ENCODE measurements around the gene PIEZO2.
"Not testable (repeated sequence)": the region's sequence is repeated elsewhere in the genome, so short reads cannot be mapped to it uniquely, and the experiment has no call there.

Gene PIEZO2

GRCh38 chr18:11137400-11137799 is 12.0 kb downstream of the PIEZO2 start:
- no peak overlapping the region for H3K27ac ChIP-seq (replicated peaks)
- H3K27me3 ChIP-seq (ENCODE audit: insufficient read depth, poor library complexity, severe bottlenecking) = no peaks in the 10 kb centered on the region
- TF ChIP-seq CTCF (IDR thresholded peaks at IDR 0.05; ENCODE audit: insufficient read depth, low read length) (no peak), POLR2AphosphoS5 (IDR thresholded peaks at IDR 0.05; ENCODE audit: low read depth) (no peak), SPI1 (IDR thresholded peaks at IDR 0.05; ENCODE audit: borderline replicate concordance, low read depth) (no peak), REST (IDR thresholded peaks at IDR 0.05; ENCODE audit: insufficient replicate concordance, low read depth) (no peak), GABPA (IDR thresholded peaks at IDR 0.05; ENCODE audit: low read depth) (no peak)
- DNase-seq (ENCODE audit: low read depth in 1 of 2, low spot score in 1 of 2) = no peak
- H3K4me3 ChIP-seq (replicated peaks; ENCODE audit: insufficient read depth, low read length) = no peak overlapping the region

GRCh38 chr18:11136241-11136640 is 13.1 kb downstream of the PIEZO2 start:
- DNase-seq (ENCODE audit: low read depth in 1 of 2, low spot score in 1 of 2) = no peak
- H3K27ac ChIP-seq (replicated peaks) = no peak overlapping the region

GRCh38 chr18:11134940-11135339 is 14.4 kb downstream of the PIEZO2 start:
- Histone ChIP-seq H3K27me3 (ENCODE audit: insufficient read depth, poor library complexity, severe bottlenecking) (no peaks in the 10 kb centered on the region), H3K27ac (replicated peaks) (no peak overlapping the region), H3K4me3 (replicated peaks; ENCODE audit: insufficient read depth, low read length) (no peak overlapping the region)
- DNase-seq (ENCODE audit: low read depth in 1 of 2, low spot score in 1 of 2) = no peak
- TF ChIP-seq CTCF (IDR thresholded peaks at IDR 0.05; ENCODE audit: insufficient read depth, low read length) = no peak
- TF ChIP-seq GABPA (IDR thresholded peaks at IDR 0.05; ENCODE audit: low read depth) = no peak
- TF ChIP-seq POLR2AphosphoS5 (IDR thresholded peaks at IDR 0.05; ENCODE audit: low read depth) = no peak
- TF ChIP-seq SPI1 (IDR thresholded peaks at IDR 0.05; ENCODE audit: borderline replicate concordance, low read depth) = no peak

More at GRCh38 chr18:11136241-11136640, 13.1 kb downstream of the PIEZO2 start:
- Histone ChIP-seq H3K27me3 (ENCODE audit: insufficient read depth, poor library complexity, severe bottlenecking) (no peaks in the 10 kb centered on the region), H3K4me3 (replicated peaks; ENCODE audit: insufficient read depth, low read length) (no peak overlapping the region)
- TF ChIP-seq CTCF (IDR thresholded peaks at IDR 0.05; ENCODE audit: insufficient read depth, low read length) (no peak), POLR2AphosphoS5 (IDR thresholded peaks at IDR 0.05; ENCODE audit: low read depth) (no peak), GABPA (IDR thresholded peaks at IDR 0.05; ENCODE audit: low read depth) (no peak), SPI1 (IDR thresholded peaks at IDR 0.05; ENCODE audit: borderline replicate concordance, low read depth) (no peak), REST (IDR thresholded peaks at IDR 0.05; ENCODE audit: insufficient replicate concordance, low read depth) (no peak)

- DNase-seq (ENCODE audit: low read depth in 1 of 2, low spot score in 1 of 2); H3K4me3 ChIP-seq (replicated peaks; ENCODE audit: insufficient read depth, low read length); H3K27me3 ChIP-seq (ENCODE audit: insufficient read depth, poor library complexity, severe bottlenecking); H3K27ac ChIP-seq (replicated peaks): not testable (repeated sequence)
Measured at GRCh38 chr18:11129059-11129458, 20.3 kb downstream of the PIEZO2 start.
